Sigmoid colon (tissue), 4 donors: ENCODE measurements around the gene GIT2.

ENCODE experiments used
- EP300 ChIP-seq, 4 donors: sonication (generic); formaldehyde crosslinking; IDR thresholded peaks; one replicate each; pipeline ENCODE4 v1.6.1; 2017; ENCODE audit warnings: antibody characterized with exemption in 4 of 4
- POLR2A ChIP-seq, 2 donors: fragments of 450-650 bp; IDR thresholded peaks; one replicate each; pipeline ENCODE4 v1.6.1; 2016; ENCODE audit warnings: antibody characterized with exemption in 2 of 2, mild to moderate bottlenecking in 2 of 2, moderate library complexity in 2 of 2
- TF ChIP-seq, protein P1 (sequence below), 4 experiments: fragments of 450-650 bp in 3 of 4; fragments of 200-600 bp in 1 of 4; IDR thresholded peaks; one replicate each; pipeline ENCODE4 v1.5.1; 2016 to 2019; ENCODE audit warnings: antibody characterized with exemption in 4 of 4, mild to moderate bottlenecking in 3 of 4, moderate library complexity in 2 of 4

DNA sequence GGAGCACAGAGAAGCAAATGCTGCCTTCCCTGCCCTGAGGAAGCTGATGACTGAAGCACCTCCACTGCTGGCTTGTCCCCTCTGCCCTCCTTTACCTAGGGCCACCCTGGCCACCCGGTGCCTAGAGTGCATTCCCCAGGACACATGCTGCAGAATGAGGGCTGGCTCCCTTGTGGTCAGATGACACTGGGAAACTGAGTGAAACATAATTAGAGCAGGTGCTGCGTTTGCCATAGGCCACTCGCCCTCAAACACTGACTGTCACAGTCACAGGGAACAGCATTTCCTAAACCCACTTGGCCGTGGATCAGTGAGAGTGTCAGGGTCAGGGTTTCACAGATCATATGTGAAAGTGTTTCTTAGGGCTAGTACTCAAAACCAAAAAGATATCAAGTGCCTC, 80.1 kb downstream of the GIT2 start:
- TF ChIP-seq POLR2A (IDR thresholded peaks at IDR 0.05) (no peak), EP300 (IDR thresholded peaks at IDR 0.05) (no peak)
- TF ChIP-seq, protein P1, sequence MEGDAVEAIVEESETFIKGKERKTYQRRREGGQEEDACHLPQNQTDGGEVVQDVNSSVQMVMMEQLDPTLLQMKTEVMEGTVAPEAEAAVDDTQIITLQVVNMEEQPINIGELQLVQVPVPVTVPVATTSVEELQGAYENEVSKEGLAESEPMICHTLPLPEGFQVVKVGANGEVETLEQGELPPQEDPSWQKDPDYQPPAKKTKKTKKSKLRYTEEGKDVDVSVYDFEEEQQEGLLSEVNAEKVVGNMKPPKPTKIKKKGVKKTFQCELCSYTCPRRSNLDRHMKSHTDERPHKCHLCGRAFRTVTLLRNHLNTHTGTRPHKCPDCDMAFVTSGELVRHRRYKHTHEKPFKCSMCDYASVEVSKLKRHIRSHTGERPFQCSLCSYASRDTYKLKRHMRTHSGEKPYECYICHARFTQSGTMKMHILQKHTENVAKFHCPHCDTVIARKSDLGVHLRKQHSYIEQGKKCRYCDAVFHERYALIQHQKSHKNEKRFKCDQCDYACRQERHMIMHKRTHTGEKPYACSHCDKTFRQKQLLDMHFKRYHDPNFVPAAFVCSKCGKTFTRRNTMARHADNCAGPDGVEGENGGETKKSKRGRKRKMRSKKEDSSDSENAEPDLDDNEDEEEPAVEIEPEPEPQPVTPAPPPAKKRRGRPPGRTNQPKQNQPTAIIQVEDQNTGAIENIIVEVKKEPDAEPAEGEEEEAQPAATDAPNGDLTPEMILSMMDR (IDR thresholded peaks at IDR 0.05) = no peak
